ENCODE data around the gene CHST11. TPM values are rescaled to one million over a fixed set of nuclear protein-coding genes. Genes with fewer than 3 reads are reported as not detected.

CHST11 gene
- total and polyA plus RNA-seq, 10 of the 15 experiments (the other 5 are each of a cell fraction or from before 2014, with no cell fraction given), result 1.9 to 38.1 (median 17.2) TPM

- Histone ChIP-seq H3K27me3 (replicated peaks in 1 of 2; ENCODE audit: control insufficient read depth in 2 of 2, insufficient read depth in 2 of 2, low read length in 1 of 2) (no peaks in the 10 kb centered on the region), H3K9me3 (replicated peaks; ENCODE audit: control insufficient read depth, insufficient read depth, low read length) (no peaks in the 10 kb centered on the region), H3K36me3 (ENCODE audit: control insufficient read depth in 2 of 2, insufficient read depth in 2 of 2, low read length in 1 of 2) (peaks cover 0 to 9% of the 10 kb centered on the region in 2 experiments; a peak in 2 of 4 replicates), H3K79me2 (ENCODE audit: control insufficient read depth, insufficient read depth, low read length) (peaks cover 3% of the 10 kb centered on the region; the same call in 1 of the 2 replicates), H3K27ac (ENCODE audit: control insufficient read depth, insufficient read depth) (no peak overlapping the region), H2AFZ (ENCODE audit: control insufficient read depth, low read depth, low read length) (no peak overlapping the region), H3K4me3 (no peak overlapping the region), H3K9ac (ENCODE audit: control insufficient read depth, insufficient read depth, low read length) (no peak overlapping the region), H3K4me2 (ENCODE audit: control insufficient read depth, insufficient read depth) (no peak overlapping the region), H4K20me1 (ENCODE audit: control insufficient read depth, insufficient read depth) (no peaks in the 10 kb centered on the region), H3K4me1 (ENCODE audit: control insufficient read depth, insufficient read depth, low read length) (no peaks in the 10 kb centered on the region)
- WGBS (ENCODE audit: insufficient coverage, insufficient replicate concordance, low lambda C conversion rate, missing lambda C conversion rate), result 97% methylated on average over 3 of the region's 3 CpGs
- intact Hi-C loops (cut with micrococcal nuclease; ENCODE audit: unreplicated experiment) (no loop called here), in situ Hi-C loops (cut with MboI) (no loop called here)
- BruUV-seq (replicated peaks), result no TSS peak
- no peak for DNase-seq (ENCODE audit: low read depth, low spot score)
- FAIRE-seq, result no peak
- ChIA-PET POLR2A (no interaction called here), SMC1A (ENCODE audit: uncharacterized antibody, unreplicated experiment) (interaction anchor here (0.5 to 1.3 kb wide), 2 partner anchors 9 to 779 kb away, joined by 3 read pairs; no protein-coding TSS in a partner anchor), CTCF (interaction anchor here (1.1 kb wide), 1 partner anchor 351 kb away, joined by 4 read pairs; no protein-coding TSS in a partner anchor), RAD21 (ENCODE audit: unreplicated experiment) (no interaction called here)
- ATAC-seq, result no peak
- no peak for TF ChIP-seq RELB (IDR thresholded peaks at IDR 0.05; ENCODE audit: low read depth)
- no peak for TF ChIP-seq IRF5 (IDR thresholded peaks at IDR 0.05; ENCODE audit: borderline replicate concordance)
- no peak for TF ChIP-seq BACH1 (IDR thresholded peaks at IDR 0.05; ENCODE audit: borderline replicate concordance)
- no peak for TF ChIP-seq ATF2 (IDR thresholded peaks at IDR 0.05; ENCODE audit: low read length)
- no peak for TF ChIP-seq HDGF (IDR thresholded peaks at IDR 0.05)
- TF ChIP-seq PML (IDR thresholded peaks at IDR 0.05; ENCODE audit: low read length), result no peak
- no peak for TF ChIP-seq ZNF207 (IDR thresholded peaks at IDR 0.05; ENCODE audit: borderline replicate concordance)
- TF ChIP-seq ZSCAN29 (IDR thresholded peaks at IDR 0.05), result no peak
- no peak for TF ChIP-seq MAX (IDR thresholded peaks at IDR 0.05; ENCODE audit: low read depth, low read length)
- no peak for TF ChIP-seq ETV6 (conservative IDR thresholded peaks at IDR 0.05 in 1 of 2, IDR thresholded peaks at IDR 0.05 in 1 of 2; ENCODE audit: borderline replicate concordance in 1 of 2, low read depth in 1 of 2)
- no peak for TF ChIP-seq SIX5 (IDR thresholded peaks at IDR 0.05; ENCODE audit: low read depth, low read length, severe bottlenecking)
Measured at GRCh38 chr12:104701756-104702155, 245.0 kb downstream of the CHST11 start.
